Nephron (organoid): Measurements from ENCODE around the gene SNX13.

ENCODE experiments used
- H3K27ac Mint-ChIP-seq, 3 experiments: 2 replicates each; pipeline ENCODE4 v1.8.0; 2020; ENCODE audit warnings: mixed read lengths in 3 of 3, mild to moderate bottlenecking in 2 of 3, moderate library complexity in 1 of 3
- H3K27me3 Mint-ChIP-seq: 2 replicates; pipeline ENCODE4 v1.8.0; 2021; ENCODE audit warnings: low read depth, mild to moderate bottlenecking, moderate library complexity, mixed read lengths
- H3K36me3 Mint-ChIP-seq: 2 replicates; pipeline ENCODE4 v1.8.0; 2020; ENCODE audit warnings: low read depth, mixed read lengths
- H3K4me1 Mint-ChIP-seq: 2 replicates; pipeline ENCODE4 v1.8.0; 2020; ENCODE audit warnings: mixed read lengths
- H3K4me3 Mint-ChIP-seq, 3 experiments: 2 replicates each; pipeline ENCODE4 v1.8.0; 2020; ENCODE audit warnings: mild to moderate bottlenecking in 3 of 3, mixed read lengths in 3 of 3, moderate library complexity in 2 of 3
- H3K9me3 Mint-ChIP-seq: 2 replicates; pipeline ENCODE4 v1.8.0; 2020; ENCODE audit warnings: mixed read lengths
- TF ChIP-seq, protein P1 (sequence below), 3 experiments: fragments of 200-600 bp; sonication (generic); IDR thresholded peaks; one replicate each; pipeline ENCODE4 v1.5.0; 2021; ENCODE audit warnings: antibody characterized with exemption in 3 of 3; ENCODE audit not compliant: unreplicated experiment in 3 of 3

SNX13 gene

GRCh38 chr7:17802056-17802455, 138.2 kb downstream of the SNX13 start:
- Mint-ChIP-seq H3K36me3 (peaks cover 56% of the 10 kb centered on the region), H3K9me3 (no peaks in the 10 kb centered on the region), H3K4me1 (no peaks in the 10 kb centered on the region), H3K27ac (no peak overlapping the region), H3K27me3 (no peaks in the 10 kb centered on the region), H3K4me3 (no peak overlapping the region)
- TF ChIP-seq, protein P1, sequence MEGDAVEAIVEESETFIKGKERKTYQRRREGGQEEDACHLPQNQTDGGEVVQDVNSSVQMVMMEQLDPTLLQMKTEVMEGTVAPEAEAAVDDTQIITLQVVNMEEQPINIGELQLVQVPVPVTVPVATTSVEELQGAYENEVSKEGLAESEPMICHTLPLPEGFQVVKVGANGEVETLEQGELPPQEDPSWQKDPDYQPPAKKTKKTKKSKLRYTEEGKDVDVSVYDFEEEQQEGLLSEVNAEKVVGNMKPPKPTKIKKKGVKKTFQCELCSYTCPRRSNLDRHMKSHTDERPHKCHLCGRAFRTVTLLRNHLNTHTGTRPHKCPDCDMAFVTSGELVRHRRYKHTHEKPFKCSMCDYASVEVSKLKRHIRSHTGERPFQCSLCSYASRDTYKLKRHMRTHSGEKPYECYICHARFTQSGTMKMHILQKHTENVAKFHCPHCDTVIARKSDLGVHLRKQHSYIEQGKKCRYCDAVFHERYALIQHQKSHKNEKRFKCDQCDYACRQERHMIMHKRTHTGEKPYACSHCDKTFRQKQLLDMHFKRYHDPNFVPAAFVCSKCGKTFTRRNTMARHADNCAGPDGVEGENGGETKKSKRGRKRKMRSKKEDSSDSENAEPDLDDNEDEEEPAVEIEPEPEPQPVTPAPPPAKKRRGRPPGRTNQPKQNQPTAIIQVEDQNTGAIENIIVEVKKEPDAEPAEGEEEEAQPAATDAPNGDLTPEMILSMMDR (IDR thresholded peaks at IDR 0.05; ENCODE audit: unreplicated experiment in 3 of 3): no peak

GRCh38 chr7:17792075-17792936, 148.0 kb downstream of the SNX13 start:
- H3K27me3 Mint-ChIP-seq: no peaks in the 10 kb centered on the region
- TF ChIP-seq, protein P1 (IDR thresholded peaks at IDR 0.05; ENCODE audit: unreplicated experiment in 3 of 3): no peak
- H3K27ac Mint-ChIP-seq: no peak overlapping the region
- peaks cover 14% of the 10 kb centered on the region for H3K36me3 Mint-ChIP-seq
- no peaks in the 10 kb centered on the region for H3K4me1 Mint-ChIP-seq
- no peak overlapping the region for H3K4me3 Mint-ChIP-seq
- H3K9me3 Mint-ChIP-seq: no peaks in the 10 kb centered on the region

GRCh38 chr7:17787257-17787656, 153.0 kb downstream of the SNX13 start:
- Mint-ChIP-seq H3K27ac (no peak overlapping the region), H3K4me3 (no peak overlapping the region), H3K27me3 (no peaks in the 10 kb centered on the region), H3K36me3 (no peaks in the 10 kb centered on the region), H3K9me3 (no peaks in the 10 kb centered on the region), H3K4me1 (no peaks in the 10 kb centered on the region)
- TF ChIP-seq, protein P1 (IDR thresholded peaks at IDR 0.05; ENCODE audit: unreplicated experiment in 3 of 3): no peak

DNA sequence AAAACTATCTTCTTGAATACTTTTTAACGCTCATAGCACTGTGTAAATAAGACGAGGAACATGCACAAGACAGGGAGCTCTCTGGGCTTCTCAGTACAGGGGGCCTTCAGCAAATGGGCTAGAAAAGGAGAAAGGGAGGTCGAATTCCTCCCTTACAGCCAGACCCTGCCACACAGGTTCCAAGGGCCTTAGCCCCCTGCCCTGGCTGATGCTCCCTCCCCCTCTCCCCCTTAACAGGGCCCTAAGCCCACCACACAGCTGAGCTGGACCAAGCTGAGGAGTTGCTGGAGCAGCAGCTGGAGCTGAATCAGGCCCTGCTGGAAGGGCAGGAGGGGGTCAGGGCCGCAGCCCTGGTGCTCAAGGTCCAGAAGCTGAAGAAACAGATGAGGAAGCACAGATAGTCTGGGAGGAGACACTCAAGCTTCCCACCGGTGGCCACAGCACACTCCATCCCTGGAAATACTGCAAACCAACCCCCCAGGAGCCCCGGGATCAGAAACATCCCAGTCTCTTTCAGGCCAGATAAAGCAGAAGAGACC, 153.9 kb downstream of the SNX13 start:
- H3K9me3 Mint-ChIP-seq: no peaks in the 10 kb centered on the region
- H3K27me3 Mint-ChIP-seq: no peaks in the 10 kb centered on the region
- no peaks in the 10 kb centered on the region for H3K4me1 Mint-ChIP-seq
- H3K4me3 Mint-ChIP-seq: no peak overlapping the region
- no peaks in the 10 kb centered on the region for H3K36me3 Mint-ChIP-seq
- TF ChIP-seq, protein P1 (IDR thresholded peaks at IDR 0.05; ENCODE audit: unreplicated experiment in 3 of 3): no peak
- H3K27ac Mint-ChIP-seq: no peak overlapping the region

DNA sequence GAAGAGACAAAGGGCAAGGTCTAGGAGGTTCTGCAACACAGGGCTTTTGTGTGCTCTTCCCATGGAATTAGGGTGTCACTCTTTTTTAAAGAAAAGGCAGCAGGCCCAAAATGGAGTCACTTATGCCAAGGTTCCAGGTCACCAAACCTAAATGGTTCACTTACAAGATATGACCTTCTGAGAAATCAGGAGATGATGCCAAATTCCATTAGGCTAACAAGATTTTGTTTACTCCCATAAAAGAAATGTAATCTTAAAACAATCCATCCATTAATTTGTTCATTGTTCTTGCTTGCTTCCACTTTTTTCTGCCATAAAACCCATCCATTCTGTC, 158.1 kb downstream of the SNX13 start:
- H3K36me3 Mint-ChIP-seq: no peaks in the 10 kb centered on the region
- no peaks in the 10 kb centered on the region for H3K4me1 Mint-ChIP-seq
- no peaks in the 10 kb centered on the region for H3K9me3 Mint-ChIP-seq
- no peak overlapping the region for H3K4me3 Mint-ChIP-seq
- TF ChIP-seq, protein P1 (IDR thresholded peaks at IDR 0.05; ENCODE audit: unreplicated experiment in 3 of 3): no peak
- H3K27me3 Mint-ChIP-seq: no peaks in the 10 kb centered on the region
- no peak overlapping the region for H3K27ac Mint-ChIP-seq
